Endothelial cell of umbilical vein (primary cell): ENCODE data around the gene PRR18.

ENCODE experiments used
- EZH2 ChIP-seq: IDR thresholded peaks from 2 replicates; pipeline ENCODE4 v1.6.1; 2012; ENCODE audit warnings: borderline replicate concordance, low read depth, mild to moderate bottlenecking, moderate library complexity, low read length, inconsistent platforms; ENCODE audit not compliant: severe bottlenecking
- JUN ChIP-seq: IDR thresholded peaks from 2 replicates; pipeline ENCODE4 v1.6.1; 2011; ENCODE audit warnings: borderline replicate concordance, low read depth; ENCODE audit not compliant: insufficient read length, insufficient read depth
- POLR2A ChIP-seq: IDR thresholded peaks from 2 replicates; pipeline ENCODE4 v1.6.1; 2012; ENCODE audit warnings: low read depth, mild to moderate bottlenecking, control low read depth, low read length
- POLR2AphosphoS5 ChIP-seq: IDR thresholded peaks from 2 replicates; pipeline ENCODE4 v1.6.1; 2012; ENCODE audit warnings: low read depth, mild to moderate bottlenecking, control low read depth, low read length, moderate library complexity; ENCODE audit not compliant: insufficient read depth
- TF ChIP-seq, protein P1 (sequence below), 2 donors: IDR thresholded peaks; 1 replicate in 1 of 2; 2 replicates in 1 of 2; pipeline ENCODE4 v1.5.1; 2011; ENCODE audit warnings: low read length in 2 of 2, mild to moderate bottlenecking in 2 of 2, moderate library complexity in 2 of 2, control low read depth in 1 of 2, inconsistent platforms in 1 of 2, low read depth in 1 of 2; ENCODE audit not compliant: insufficient read depth in 1 of 2; ENCODE audit errors: extremely low read depth in 1 of 2

- TF ChIP-seq, protein P1, sequence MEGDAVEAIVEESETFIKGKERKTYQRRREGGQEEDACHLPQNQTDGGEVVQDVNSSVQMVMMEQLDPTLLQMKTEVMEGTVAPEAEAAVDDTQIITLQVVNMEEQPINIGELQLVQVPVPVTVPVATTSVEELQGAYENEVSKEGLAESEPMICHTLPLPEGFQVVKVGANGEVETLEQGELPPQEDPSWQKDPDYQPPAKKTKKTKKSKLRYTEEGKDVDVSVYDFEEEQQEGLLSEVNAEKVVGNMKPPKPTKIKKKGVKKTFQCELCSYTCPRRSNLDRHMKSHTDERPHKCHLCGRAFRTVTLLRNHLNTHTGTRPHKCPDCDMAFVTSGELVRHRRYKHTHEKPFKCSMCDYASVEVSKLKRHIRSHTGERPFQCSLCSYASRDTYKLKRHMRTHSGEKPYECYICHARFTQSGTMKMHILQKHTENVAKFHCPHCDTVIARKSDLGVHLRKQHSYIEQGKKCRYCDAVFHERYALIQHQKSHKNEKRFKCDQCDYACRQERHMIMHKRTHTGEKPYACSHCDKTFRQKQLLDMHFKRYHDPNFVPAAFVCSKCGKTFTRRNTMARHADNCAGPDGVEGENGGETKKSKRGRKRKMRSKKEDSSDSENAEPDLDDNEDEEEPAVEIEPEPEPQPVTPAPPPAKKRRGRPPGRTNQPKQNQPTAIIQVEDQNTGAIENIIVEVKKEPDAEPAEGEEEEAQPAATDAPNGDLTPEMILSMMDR (IDR thresholded peaks at IDR 0.05; ENCODE audit: extremely low read depth in 1 of 2, insufficient read depth in 1 of 2, low read depth in 1 of 2, low read length in 2 of 2): no peak
- TF ChIP-seq POLR2A (no peak), JUN (no peak), EZH2 (no peak), POLR2AphosphoS5 (no peak)
These were observed 46.0 kb upstream of the PRR18 start for GRCh38 chr6:166354143-166354542.
